Measurements from ENCODE around the gene CERS6.

CERS6 gene

GRCh38 chr2:168573128-168573903 is 117.2 kb downstream of the CERS6 start:
- DNase-seq = no peak

- no peak for DNase-seq
These were observed 119.0 kb downstream of the CERS6 start for GRCh38 chr2:168574856-168575630.

- DNase-seq = no peak
These were observed 121.8 kb downstream of the CERS6 start for GRCh38 chr2:168577885-168578284.

GRCh38 chr2:168583064-168583709 is 127.1 kb downstream of the CERS6 start:
- DNase-seq = no peak

GRCh38 chr2:168583710-168584521 is 127.8 kb downstream of the CERS6 start:
- no peak for DNase-seq

GRCh38 chr2:168584911-168585310 is 128.8 kb downstream of the CERS6 start:
- DNase-seq = no peak

- no peak for DNase-seq
These were observed 129.6 kb downstream of the CERS6 start for GRCh38 chr2:168585700-168586099.

GRCh38 chr2:168587307-168587706 is 131.2 kb downstream of the CERS6 start:
- no peak for DNase-seq

- DNase-seq = no peak
These were observed 133.5 kb downstream of the CERS6 start for GRCh38 chr2:168589236-168590211.

- no peak for DNase-seq
These were observed 136.2 kb downstream of the CERS6 start for GRCh38 chr2:168592181-168592831.

- DNase-seq = no peak
These were observed 137.6 kb downstream of the CERS6 start for GRCh38 chr2:168593713-168594112.

- no peak for DNase-seq
These were observed 138.7 kb downstream of the CERS6 start for GRCh38 chr2:168594778-168595177.

GRCh38 chr2:168596881-168597655 is 141.0 kb downstream of the CERS6 start:
- DNase-seq = no peak

- no peak for DNase-seq
These were observed 143.7 kb downstream of the CERS6 start for GRCh38 chr2:168599738-168600137.

- no peak for DNase-seq
These were observed 144.9 kb downstream of the CERS6 start for GRCh38 chr2:168600949-168601348.

- DNase-seq = no peak
These were observed 145.7 kb downstream of the CERS6 start for GRCh38 chr2:168601741-168602140.

GRCh38 chr2:168602379-168602778 is 146.3 kb downstream of the CERS6 start:
- no peak for DNase-seq

- no peak for DNase-seq
These were observed 146.9 kb downstream of the CERS6 start for GRCh38 chr2:168602846-168603401.

- no peak for DNase-seq
These were observed 147.4 kb downstream of the CERS6 start for GRCh38 chr2:168603439-168603961.

GRCh38 chr2:168604252-168604651 is 148.2 kb downstream of the CERS6 start:
- DNase-seq = no peak
